Mucosa of stomach (tissue), 1 donor: ENCODE results near the gene FBXO7.

Source experiments
- H3K27me3 ChIP-seq: one replicate; pipeline ENCODE4 v1.7.0; 2013; ENCODE audit warnings: mild to moderate bottlenecking, low read length; ENCODE audit not compliant: control insufficient read depth, insufficient read depth
- H3K36me3 ChIP-seq: one replicate; pipeline ENCODE4 v1.7.0; 2013; ENCODE audit warnings: low read length; ENCODE audit not compliant: control insufficient read depth, insufficient read depth
- H3K4me1 ChIP-seq: one replicate; pipeline ENCODE4 v1.7.0; 2013; ENCODE audit warnings: mild to moderate bottlenecking, low read length; ENCODE audit not compliant: control insufficient read depth, insufficient read depth
- H3K4me3 ChIP-seq: one replicate; pipeline ENCODE4 v1.7.0; 2013; ENCODE audit warnings: low read length
- H3K9ac ChIP-seq: one replicate; pipeline ENCODE4 v1.7.0; 2013; ENCODE audit warnings: mild to moderate bottlenecking, low read length, moderate library complexity
- H3K9me3 ChIP-seq: one replicate; pipeline ENCODE4 v1.7.0; 2013; ENCODE audit warnings: mild to moderate bottlenecking, low read length, moderate library complexity; ENCODE audit not compliant: control insufficient read depth
- donor health status: Pancreatic carcinoma.

FBXO7 gene

GRCh38 chr22:32535531-32536190 lies 61.0 kb downstream of the FBXO7 start:
- peaks cover 20% of the 10 kb centered on the region for H3K4me1 ChIP-seq
- no peaks in the 10 kb centered on the region for H3K36me3 ChIP-seq

GRCh38 chr22:32536352-32536751 lies 61.7 kb downstream of the FBXO7 start:
- H3K27me3 ChIP-seq = peaks cover 8% of the 10 kb centered on the region
- no peaks in the 10 kb centered on the region for H3K36me3 ChIP-seq
- H3K9me3 ChIP-seq = no peaks in the 10 kb centered on the region
- no peak overlapping the region for H3K4me3 ChIP-seq
- no peak overlapping the region for H3K9ac ChIP-seq
- H3K4me1 ChIP-seq = peaks cover 20% of the 10 kb centered on the region

More at GRCh38 chr22:32535531-32536190, 61.0 kb downstream of the FBXO7 start:
- H3K9me3 ChIP-seq = no peaks in the 10 kb centered on the region
- H3K27me3 ChIP-seq = peaks cover 8% of the 10 kb centered on the region
- no peak overlapping the region for H3K9ac ChIP-seq
- no peak overlapping the region for H3K4me3 ChIP-seq

- Histone ChIP-seq H3K4me1 (peaks cover 7% of the 10 kb centered on the region), H3K4me3 (no peak overlapping the region), H3K36me3 (no peaks in the 10 kb centered on the region), H3K9ac (no peak overlapping the region), H3K9me3 (no peaks in the 10 kb centered on the region), H3K27me3 (peaks cover 3% of the 10 kb centered on the region)
Measured at GRCh38 chr22:32538521-32538920, 63.9 kb downstream of the FBXO7 start.

- H3K36me3 ChIP-seq = no peaks in the 10 kb centered on the region
- H3K9me3 ChIP-seq = no peaks in the 10 kb centered on the region
Measured at GRCh38 chr22:32539631-32540421, 65.2 kb downstream of the FBXO7 start.

GRCh38 chr22:32541481-32541880 lies 66.9 kb downstream of the FBXO7 start:
- Histone ChIP-seq H3K4me1 (no peaks in the 10 kb centered on the region), H3K36me3 (no peaks in the 10 kb centered on the region), H3K4me3 (no peak overlapping the region), H3K27me3 (no peaks in the 10 kb centered on the region), H3K9me3 (no peaks in the 10 kb centered on the region), H3K9ac (no peak overlapping the region)

More at GRCh38 chr22:32539631-32540421, 65.2 kb downstream of the FBXO7 start:
- no peaks in the 10 kb centered on the region for H3K4me1 ChIP-seq
- no peak overlapping the region for H3K9ac ChIP-seq
- H3K4me3 ChIP-seq = no peak overlapping the region
- no peaks in the 10 kb centered on the region for H3K27me3 ChIP-seq

- H3K27me3 ChIP-seq = no peaks in the 10 kb centered on the region
- H3K4me1 ChIP-seq = no peaks in the 10 kb centered on the region
- no peak overlapping the region for H3K4me3 ChIP-seq
- H3K36me3 ChIP-seq = no peaks in the 10 kb centered on the region
- no peak overlapping the region for H3K9ac ChIP-seq
- H3K9me3 ChIP-seq = no peaks in the 10 kb centered on the region
Measured at GRCh38 chr22:32542066-32542676, 67.6 kb downstream of the FBXO7 start.

- H3K36me3 ChIP-seq = no peaks in the 10 kb centered on the region
- H3K9ac ChIP-seq = no peak overlapping the region
- H3K9me3 ChIP-seq = no peaks in the 10 kb centered on the region
- H3K27me3 ChIP-seq = no peaks in the 10 kb centered on the region
- no peak overlapping the region for H3K4me3 ChIP-seq
- no peaks in the 10 kb centered on the region for H3K4me1 ChIP-seq
Measured at GRCh38 chr22:32542677-32543357, 68.2 kb downstream of the FBXO7 start.

- no peaks in the 10 kb centered on the region for H3K9me3 ChIP-seq
- H3K4me3 ChIP-seq = no peak overlapping the region
- H3K27me3 ChIP-seq = no peaks in the 10 kb centered on the region
- H3K4me1 ChIP-seq = no peaks in the 10 kb centered on the region
- no peak overlapping the region for H3K9ac ChIP-seq
- no peaks in the 10 kb centered on the region for H3K36me3 ChIP-seq
Measured at GRCh38 chr22:32544953-32545558, 70.4 kb downstream of the FBXO7 start.

GRCh38 chr22:32545801-32546200 lies 71.2 kb downstream of the FBXO7 start:
- no peaks in the 10 kb centered on the region for H3K9me3 ChIP-seq
- no peak overlapping the region for H3K4me3 ChIP-seq
- H3K36me3 ChIP-seq = no peaks in the 10 kb centered on the region
- no peak overlapping the region for H3K9ac ChIP-seq
- no peaks in the 10 kb centered on the region for H3K4me1 ChIP-seq
- H3K27me3 ChIP-seq = no peaks in the 10 kb centered on the region

GRCh38 chr22:32546496-32546895 lies 71.9 kb downstream of the FBXO7 start:
- H3K4me3 ChIP-seq = no peak overlapping the region
- no peaks in the 10 kb centered on the region for H3K27me3 ChIP-seq
- H3K4me1 ChIP-seq = no peaks in the 10 kb centered on the region
- no peaks in the 10 kb centered on the region for H3K36me3 ChIP-seq
- no peaks in the 10 kb centered on the region for H3K9me3 ChIP-seq
- no peak overlapping the region for H3K9ac ChIP-seq

- no peak overlapping the region for H3K9ac ChIP-seq
- H3K27me3 ChIP-seq = no peaks in the 10 kb centered on the region
- no peaks in the 10 kb centered on the region for H3K9me3 ChIP-seq
- H3K4me3 ChIP-seq = no peak overlapping the region
- H3K4me1 ChIP-seq = no peaks in the 10 kb centered on the region
- H3K36me3 ChIP-seq = no peaks in the 10 kb centered on the region
Measured at GRCh38 chr22:32546935-32547334, 72.3 kb downstream of the FBXO7 start.
